Upper lobe of left lung (tissue), 6 donors: ENCODE data around the gene FAHD2A. TPM values are rescaled to one million over a fixed set of nuclear protein-coding genes. Genes with fewer than 3 reads are reported as not detected.
"Not testable (repeated sequence)": the region's sequence is repeated elsewhere in the genome, so short reads cannot be mapped to it uniquely, and the experiment has no call there.

Source experiments
- ATAC-seq, 2 donors: fragments of 200-7000 bp; cut with Tn5 transposase; one replicate each; pipeline ENCODE4 v1.9.1; 2022; ENCODE audit warnings: mild to moderate bottlenecking in 2 of 2, moderate library complexity in 2 of 2; ENCODE audit not compliant: low FRiP score in 2 of 2
- DNase-seq, 2 donors: peaks; one replicate each; pipeline ENCODE4 v3.0.0-alpha.2; 2019 to 2020
- H3K27ac ChIP-seq, 4 donors: fragments of 200-600 bp; sonication (generic); one replicate each; pipeline ENCODE4 v1.5.1; 2016 to 2019
- H3K27me3 ChIP-seq, 4 donors: fragments of 200-600 bp; sonication (generic); one replicate each; pipeline ENCODE4 v1.5.1; 2017 to 2019
- H3K36me3 ChIP-seq, 4 donors: fragments of 200-600 bp; sonication (generic); one replicate each; pipeline ENCODE4 v1.5.1; 2016 to 2019
- H3K4me1 ChIP-seq, 4 donors: fragments of 200-600 bp; sonication (generic); one replicate each; pipeline ENCODE4 v1.5.1; 2018 to 2019
- H3K4me3 ChIP-seq, 4 donors: fragments of 200-600 bp; sonication (generic); one replicate each; pipeline ENCODE4 v1.5.1; 2017 to 2019; ENCODE audit warnings: mild to moderate bottlenecking in 2 of 4, moderate library complexity in 1 of 4
- H3K9me3 ChIP-seq, 4 donors: fragments of 200-600 bp; sonication (generic); one replicate each; pipeline ENCODE4 v1.5.1; 2018 to 2019
- WGBS, 2 donors: methylation state at CpG; one replicate each; pipeline ENCODE4 v1.1.5; 2017 to 2018; 5-methylcytosine and 5-hydroxymethylcytosine counted together
- small RNA-seq, 4 donors: library from RNA; depleted of rRNA; stranded (forward); fragments of <200 nt; gene quantifications; one replicate each; pipeline ENCODE3, GENCODE V24; 2016
- total RNA-seq, 6 donors: library from RNA; depleted of rRNA in 4 of 6; stranded (reverse); fragments of >200 nt in 4 of 6; gene quantifications; one replicate each; pipeline versions ENCODE4 v1.1.0 to v1.2.1, GENCODE V29; 2016 to 2021
- donor health status: DM: no; HTN: no; CAD: no; lungs with moderate emphysema.
- donor health status: DM: no; HTN: yes; CAD: no; lungs with severe emphysema.

Gene FAHD2A
- total RNA-seq, 6 donors from 2014 or later: 18.9 to 23.3 (median 22.2) TPM

DNA sequence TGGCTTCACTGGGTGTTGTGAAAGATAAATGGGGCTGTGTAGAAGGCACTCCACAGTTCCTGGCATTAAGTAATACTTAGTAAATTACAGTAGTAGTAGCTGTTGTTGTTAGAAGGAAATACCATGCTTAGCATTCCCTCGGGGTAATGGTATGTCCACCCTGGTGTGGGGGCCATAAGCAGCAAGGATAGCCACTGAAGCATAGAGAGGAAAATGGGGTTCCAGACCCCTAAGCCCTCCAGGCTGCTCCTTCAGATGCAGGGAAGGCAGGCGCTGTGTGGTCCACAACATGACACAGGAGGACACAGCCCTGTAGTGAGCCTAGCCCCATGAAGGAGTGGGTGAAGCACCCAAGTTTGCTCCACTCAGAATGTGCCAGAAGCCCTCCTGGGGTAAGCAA is 31.5 kb downstream of the FAHD2A start:
- not testable (repeated sequence) for H3K4me3 ChIP-seq, H3K36me3 ChIP-seq, H3K9me3 ChIP-seq, DNase-seq, H3K4me1 ChIP-seq, ATAC-seq, H3K27me3 ChIP-seq
- WGBS, 2 donors: 70% methylated on average over 2 of the region's 2 CpGs; no CpG with 5 or more reads in 1 of the 2 donors
- H3K27ac ChIP-seq: peak overlapping the region in 2 of 4 donors; percentile 69 to 76

DNA sequence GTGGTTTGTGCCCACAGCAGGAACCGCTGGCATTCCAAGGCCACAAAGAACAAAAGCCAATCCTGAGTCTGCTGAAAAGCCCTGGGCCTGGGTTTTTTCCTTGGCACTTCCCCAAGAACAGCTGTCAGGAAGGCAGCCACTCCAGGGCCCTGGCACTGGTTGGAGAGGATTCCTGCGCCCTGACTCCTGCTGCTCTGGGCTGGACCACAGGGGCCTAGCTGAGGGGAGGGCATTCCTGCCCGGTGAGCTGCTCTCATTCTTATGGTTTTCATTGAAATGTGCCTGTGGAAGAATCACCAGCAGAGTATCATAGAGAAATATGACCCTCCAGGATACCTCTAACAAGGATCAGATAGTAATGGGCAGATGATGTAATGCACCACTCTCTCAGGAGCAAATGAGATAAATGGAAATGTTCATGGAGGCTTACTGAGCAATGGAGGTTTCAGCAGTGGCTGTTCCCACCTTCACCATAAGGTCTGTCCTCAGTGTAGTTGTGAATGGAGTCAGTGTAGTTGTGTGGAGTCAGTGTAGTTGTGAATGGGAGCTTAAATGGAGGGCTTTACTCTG is 32.1 kb downstream of the FAHD2A start:
- DNase-seq (peak; percentile 32 to 77), ATAC-seq (peak; percentile 82 to 93)
- H3K4me3 ChIP-seq, H3K27me3 ChIP-seq, H3K9me3 ChIP-seq, H3K4me1 ChIP-seq, H3K36me3 ChIP-seq: not testable (repeated sequence)
- peak overlapping the region in 1 of 4 donors; percentile 30 for H3K27ac ChIP-seq
- no CpG with 5 or more reads among the region's 3 CpGs for WGBS, 2 donors

GRCh38 chr2:95435162-95435871 is 32.8 kb downstream of the FAHD2A start:
- DNase-seq, H3K27me3 ChIP-seq, H3K27ac ChIP-seq, H3K4me1 ChIP-seq, H3K36me3 ChIP-seq, H3K9me3 ChIP-seq, H3K4me3 ChIP-seq: not testable (repeated sequence)
- peak; percentile 61 to 67 for ATAC-seq
- no CpG with 5 or more reads among the region's 30 CpGs for WGBS, 2 donors

DNA sequence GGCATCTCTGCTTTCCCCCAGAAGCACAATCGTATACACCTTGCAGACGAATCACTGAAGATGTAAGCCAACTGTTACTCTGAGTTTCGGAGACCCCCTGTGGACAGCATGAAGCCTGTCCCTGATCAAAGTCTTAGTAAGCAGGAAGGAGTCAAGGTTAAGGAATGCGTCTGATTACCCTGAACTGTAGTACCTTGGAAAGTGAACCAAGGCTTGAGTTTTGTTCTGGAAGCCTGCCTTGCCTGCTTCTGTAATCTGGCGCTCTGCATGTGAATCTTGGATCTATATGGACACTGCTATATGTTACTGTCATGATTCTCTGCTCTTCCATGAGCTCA is 33.3 kb downstream of the FAHD2A start:
- peak in 1 of 2 donors; percentile 37 for ATAC-seq
- WGBS, 2 donors: 50% methylated on average over 3 of the region's 5 CpGs; no CpG with 5 or more reads in 1 of the 2 donors

DNA sequence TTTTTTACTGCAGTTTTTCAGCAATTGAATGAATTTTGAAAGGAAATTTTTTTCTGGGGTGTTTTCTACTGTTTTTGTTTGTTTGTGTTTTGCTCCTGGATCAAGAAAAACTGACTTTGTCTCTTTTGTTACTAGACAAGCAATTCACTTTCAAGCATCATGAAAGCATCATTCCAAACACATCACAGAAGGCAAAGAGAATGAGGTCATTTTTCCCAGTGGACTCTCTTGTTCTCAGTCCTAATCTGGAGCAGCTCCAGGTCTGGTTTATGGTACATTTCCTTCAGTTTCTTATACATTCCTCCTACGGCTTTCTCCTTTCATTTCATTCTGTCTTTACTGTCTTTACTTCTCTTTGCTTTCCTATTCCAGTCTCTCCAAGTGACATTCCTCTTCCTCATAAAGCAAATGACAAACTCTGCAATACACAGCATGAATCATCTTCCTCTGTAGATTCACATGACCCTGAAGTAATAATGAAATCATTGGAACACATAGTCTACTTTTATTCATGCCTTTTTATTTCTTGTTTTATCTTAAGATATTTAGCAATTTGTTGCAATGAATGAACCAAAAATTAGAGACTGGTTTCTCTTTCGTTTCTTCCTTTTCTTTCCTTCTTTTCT is 40.1 kb downstream of the FAHD2A start:
- H3K27me3 ChIP-seq, DNase-seq, H3K36me3 ChIP-seq, H3K4me3 ChIP-seq, H3K4me1 ChIP-seq, H3K9me3 ChIP-seq, H3K27ac ChIP-seq: not testable (repeated sequence)
- peak in 1 of 2 donors; percentile 90 for ATAC-seq
- WGBS, 2 donors: no CpG with 5 or more reads among the region's 2 CpGs

More for the DNA sequence above, 33.3 kb downstream of the FAHD2A start:
- not testable (repeated sequence) for H3K4me3 ChIP-seq, H3K27me3 ChIP-seq, H3K36me3 ChIP-seq, H3K27ac ChIP-seq, H3K9me3 ChIP-seq, DNase-seq, H3K4me1 ChIP-seq

GRCh38 chr2:95445317-95445716 is 42.8 kb downstream of the FAHD2A start:
- H3K4me3 ChIP-seq, ATAC-seq, H3K36me3 ChIP-seq, H3K4me1 ChIP-seq, H3K9me3 ChIP-seq, DNase-seq, H3K27ac ChIP-seq, H3K27me3 ChIP-seq: not testable (repeated sequence)
- WGBS, 2 donors: no CpG with 5 or more reads among the region's 2 CpGs

DNA sequence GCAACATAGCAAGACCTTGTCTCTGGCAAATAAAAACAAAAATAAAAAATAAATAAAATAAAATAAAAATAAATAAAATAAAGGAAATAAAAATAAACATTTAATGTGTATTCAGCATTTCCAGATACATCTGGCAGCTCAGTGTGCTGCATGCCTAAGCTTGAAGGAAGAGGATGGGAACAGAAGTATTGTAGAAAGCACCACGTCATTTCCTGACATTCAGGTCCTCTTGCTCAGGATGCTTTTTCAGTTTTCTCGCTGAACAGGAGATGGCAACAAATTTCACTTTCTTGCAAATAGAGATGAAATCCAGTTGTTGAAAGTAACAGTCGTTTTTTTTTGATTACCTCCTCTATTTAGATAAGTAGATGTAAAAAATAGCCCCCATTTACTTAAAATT is 60.8 kb downstream of the FAHD2A start:
- ATAC-seq, H3K27me3 ChIP-seq, H3K4me3 ChIP-seq, H3K4me1 ChIP-seq, H3K36me3 ChIP-seq, H3K9me3 ChIP-seq, H3K27ac ChIP-seq, DNase-seq: not testable (repeated sequence)
- no CpG with 5 or more reads among the region's 3 CpGs for WGBS, 2 donors

Small RNA genes within 50 kb of the gene (small RNA-seq; reads per million reads assigned to genes)
- 0 reads per million in 4 donors for gene AC133104.2

Other genes starting within 250 kb of the FAHD2A start
- 10 to 100 TPM; 12.5 to 49.2 (median 15.9) TPM for gene ZNF514, start 242.9 kb upstream of the FAHD2A start, total RNA-seq
- 10 to 100 TPM in 1 of 6 donors, 1 to 10 TPM in 4, not detected in 1; 4.1 to 12.6 (median 4.5) TPM for gene ZNF2, start 236.9 kb upstream of the FAHD2A start, total RNA-seq
- gene ZNF892, start 195.2 kb upstream of the FAHD2A start, total RNA-seq: 10 to 100 TPM in 2 of 6 donors, 1 to 10 TPM in 4; 2.4 to 13.6 (median 4.4) TPM
- gene PROM2, start 128.3 kb upstream of the FAHD2A start, total RNA-seq: 10 to 100 TPM in 2 of 6 donors, 1 to 10 TPM in 4; 3.3 to 26.2 (median 5.0) TPM
- 1 to 10 TPM; 1.0 to 5.9 (median 2.5) TPM for gene KCNIP3, start 105.4 kb upstream of the FAHD2A start, total RNA-seq
- gene TRIM43B, start 82.0 kb downstream of the FAHD2A start, total RNA-seq: not detected
- not detected for gene TRIM43, start 189.3 kb downstream of the FAHD2A start, total RNA-seq